SK-N-SH (cell line): ENCODE results near the gene SLC7A8. TPM values are rescaled to one million over a fixed set of nuclear protein-coding genes. Genes with fewer than 3 reads are reported as not detected.

ENCODE experiments used
- CTCF ChIA-PET: fragments of 300-600, 350-600 bp; formaldehyde crosslinking; extraction: SDS; loops from one replicate; lab custom pipeline; 2021; lab: Yijun Ruan, JAX
- POLR2A ChIA-PET: fragments of 350-600 bp; sonication (Branson Sonifier 250); formaldehyde crosslinking; extraction: SDS; loops from one replicate; lab custom pipeline; 2020; ENCODE audit warnings: antibody characterized with exemption, inconsistent platforms; lab: Yijun Ruan, JAX
- DNase-seq: peaks from one replicate; pipeline ENCODE4 v3.0.0; 2012
- H2AFZ ChIP-seq: fragments of 200-600 bp; sonication (generic); 2 replicates; pipeline ENCODE4 v1.8.1; 2016; ENCODE audit warnings: antibody characterized with exemption, mild to moderate bottlenecking, low read depth
- H3F3A ChIP-seq: fragments of 200-600 bp; sonication (generic); replicated peaks from 2 replicates; pipeline ENCODE3; 2016; ENCODE audit warnings: antibody characterized with exemption, mild to moderate bottlenecking; ENCODE audit not compliant: insufficient read depth
- H3K27ac ChIP-seq, 2 experiments: fragments of 200-500 bp in 1 of 2; fragments of 200-600 bp in 1 of 2; sonication (Bioruptor generic) in 1 of 2; sonication (generic), shearing (Covaris generic) in 1 of 2; 2 replicates each; pipeline versions ENCODE4 v1.5.1 to v1.6.1; 2014 to 2016; ENCODE audit warnings: low read depth in 2 of 2, inconsistent platforms in 1 of 2, low read length in 1 of 2, mild to moderate bottlenecking in 1 of 2, mixed read lengths in 1 of 2
- H3K27me3 ChIP-seq: fragments of 200-600 bp; sonication (generic), shearing (Covaris generic); 2 replicates; pipeline ENCODE4 v1.6.1; 2016; ENCODE audit warnings: mixed run types; ENCODE audit not compliant: insufficient read depth
- H3K36me3 ChIP-seq, 2 experiments: fragments of 200-500 bp in 1 of 2; fragments of 200-600 bp in 1 of 2; sonication (Bioruptor generic) in 1 of 2; sonication (generic) in 1 of 2; replicated peaks in 1 of 2; 2 replicates each; pipeline versions ENCODE3 to v1.5.1; 2014 to 2016; ENCODE audit warnings: low read length in 1 of 2, mild to moderate bottlenecking in 1 of 2; ENCODE audit not compliant: insufficient read depth in 2 of 2, control insufficient read depth in 1 of 2
- H3K4me1 ChIP-seq, 2 experiments: fragments of 200-500 bp in 1 of 2; fragments of 200-600 bp in 1 of 2; sonication (Bioruptor generic) in 1 of 2; sonication (generic), shearing (Covaris generic) in 1 of 2; 2 replicates each; pipeline versions ENCODE4 v1.5.1 to v1.6.1; 2014 to 2016; ENCODE audit warnings: low read depth in 1 of 2, low read length in 1 of 2, mixed run types in 1 of 2; ENCODE audit not compliant: insufficient read depth in 2 of 2, control insufficient read depth in 1 of 2
- H3K4me2 ChIP-seq: fragments of 200-600 bp; sonication (generic), shearing (Covaris generic); 2 replicates; pipeline ENCODE4 v1.6.1; 2017; ENCODE audit warnings: mixed run types
- H3K4me3 ChIP-seq, 2 experiments: fragments of 200-500 bp in 1 of 2; fragments of 200-600 bp in 1 of 2; sonication (Bioruptor generic) in 1 of 2; sonication (generic), shearing (Covaris generic) in 1 of 2; 2 replicates each; pipeline versions ENCODE4 v1.5.1 to v1.8.1; 2014 to 2016; ENCODE audit warnings: low read depth in 2 of 2, inconsistent platforms in 1 of 2, low read length in 1 of 2, mild to moderate bottlenecking in 1 of 2, mixed read lengths in 1 of 2, moderate library complexity in 1 of 2
- H3K79me2 ChIP-seq: fragments of 200-600 bp; sonication (generic); 2 replicates; pipeline ENCODE4 v1.8.1; 2017; ENCODE audit warnings: mild to moderate bottlenecking; ENCODE audit not compliant: insufficient read depth
- H3K9ac ChIP-seq: fragments of 200-600 bp; sonication (generic); 2 replicates; pipeline ENCODE4 v1.6.1; 2017; ENCODE audit warnings: mixed run types
- H3K9me2 ChIP-seq: fragments of 200-600 bp; sonication (generic); 2 replicates; pipeline ENCODE4 v1.6.1; 2017; ENCODE audit warnings: mixed run types
- H3K9me3 ChIP-seq: fragments of 200-600 bp; sonication (generic); 2 replicates; pipeline ENCODE4 v1.6.1; 2017; ENCODE audit warnings: mixed run types, mild to moderate bottlenecking, moderate library complexity
- H4K20me1 ChIP-seq: fragments of 200-600 bp; sonication (generic); 2 replicates; pipeline ENCODE4 v1.6.1; 2017; ENCODE audit warnings: mild to moderate bottlenecking, mixed run types; ENCODE audit not compliant: insufficient read depth
- ELF1 ChIP-seq: IDR thresholded peaks from 2 replicates; pipeline ENCODE4 v1.4.0; 2012
- FOSL2 ChIP-seq: IDR thresholded peaks from 2 replicates; pipeline ENCODE4 v1.4.0; 2012; ENCODE audit warnings: low read depth, mild to moderate bottlenecking, moderate library complexity, borderline replicate concordance
- MAX ChIP-seq: IDR thresholded peaks from 2 replicates; pipeline ENCODE4 v1.4.0; 2012; ENCODE audit warnings: low read depth
- MEF2A ChIP-seq: IDR thresholded peaks from 2 replicates; pipeline ENCODE4 v1.4.0; 2012; ENCODE audit warnings: low read depth, borderline replicate concordance
- MXI1 ChIP-seq: IDR thresholded peaks from 2 replicates; pipeline ENCODE4 v1.6.1; 2012; ENCODE audit warnings: mild to moderate bottlenecking, low read depth, low read length, improper control_type of control experiment
- NRF1 ChIP-seq: IDR thresholded peaks from 2 replicates; pipeline ENCODE4 v1.6.1; 2012; ENCODE audit warnings: low read depth, mild to moderate bottlenecking, low read length
- SIN3A ChIP-seq: IDR thresholded peaks from 2 replicates; pipeline ENCODE4 v1.6.1; 2012; ENCODE audit warnings: low read depth, mild to moderate bottlenecking, low read length, moderate library complexity, borderline replicate concordance
- SMC3 ChIP-seq: IDR thresholded peaks from 2 replicates; pipeline ENCODE4 v1.6.1; 2012; ENCODE audit warnings: low read depth, low read length, improper control_type of control experiment
- USF2 ChIP-seq: fragments of 150-350 bp; IDR thresholded peaks from 2 replicates; pipeline ENCODE4 v1.6.1; 2017; ENCODE audit warnings: antibody characterized with exemption, low read length, low read depth, borderline replicate concordance
- WGBS: methylation state at CpG from one replicate; pipeline ENCODE4 v1.1.6; 2017; ENCODE audit warnings: low lambda C conversion rate; 5-methylcytosine and 5-hydroxymethylcytosine counted together
- polyA plus RNA-seq, 3 experiments: library from polyadenylated mRNA; depleted of rRNA; stranded (reverse); fragments of >200 nt; gene quantifications; 2 replicates each; pipeline ENCODE4 v1.2.3, GENCODE V29; 2012
- TF ChIP-seq, protein P1 (sequence below): fragments of 200-600 bp; sonication (generic); IDR thresholded peaks from 2 replicates; pipeline ENCODE4 v1.6.1; 2017; ENCODE audit warnings: antibody characterized with exemption, mild to moderate bottlenecking, moderate library complexity

The SLC7A8 gene
- polyA plus RNA-seq, 1 of the 3 experiments (the other 2 are of a cell fraction), result 1.4 TPM

- TF ChIP-seq MXI1, result no peak
- no peak for TF ChIP-seq SIN3A
- no peak for TF ChIP-seq FOSL2
- TF ChIP-seq, protein P1, sequence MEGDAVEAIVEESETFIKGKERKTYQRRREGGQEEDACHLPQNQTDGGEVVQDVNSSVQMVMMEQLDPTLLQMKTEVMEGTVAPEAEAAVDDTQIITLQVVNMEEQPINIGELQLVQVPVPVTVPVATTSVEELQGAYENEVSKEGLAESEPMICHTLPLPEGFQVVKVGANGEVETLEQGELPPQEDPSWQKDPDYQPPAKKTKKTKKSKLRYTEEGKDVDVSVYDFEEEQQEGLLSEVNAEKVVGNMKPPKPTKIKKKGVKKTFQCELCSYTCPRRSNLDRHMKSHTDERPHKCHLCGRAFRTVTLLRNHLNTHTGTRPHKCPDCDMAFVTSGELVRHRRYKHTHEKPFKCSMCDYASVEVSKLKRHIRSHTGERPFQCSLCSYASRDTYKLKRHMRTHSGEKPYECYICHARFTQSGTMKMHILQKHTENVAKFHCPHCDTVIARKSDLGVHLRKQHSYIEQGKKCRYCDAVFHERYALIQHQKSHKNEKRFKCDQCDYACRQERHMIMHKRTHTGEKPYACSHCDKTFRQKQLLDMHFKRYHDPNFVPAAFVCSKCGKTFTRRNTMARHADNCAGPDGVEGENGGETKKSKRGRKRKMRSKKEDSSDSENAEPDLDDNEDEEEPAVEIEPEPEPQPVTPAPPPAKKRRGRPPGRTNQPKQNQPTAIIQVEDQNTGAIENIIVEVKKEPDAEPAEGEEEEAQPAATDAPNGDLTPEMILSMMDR, result no peak
- TF ChIP-seq MAX, result no peak
- TF ChIP-seq USF2, result no peak
- no peak for TF ChIP-seq MEF2A
These were observed 895 bp downstream of the SLC7A8 start (continued) for GRCh38 chr14:23182372-23183157.

- H3K79me2 ChIP-seq, result no peaks in the 10 kb centered on the region
- H3K4me2 ChIP-seq, result peak overlapping the region; percentile 83
- peaks cover 0 to 2% of the 10 kb centered on the region in 2 experiments; a peak in 1 of 4 replicates for H3K4me1 ChIP-seq
- no peak overlapping the region for H2AFZ ChIP-seq
- no peak for DNase-seq
- peaks cover 30% of the 10 kb centered on the region for H3K27me3 ChIP-seq
- no peak overlapping the region for H3K9ac ChIP-seq
- H3K9me3 ChIP-seq, result no peaks in the 10 kb centered on the region
- no peaks in the 10 kb centered on the region for H4K20me1 ChIP-seq
- 12% methylated on average over 4 of the region's 4 CpGs for WGBS
- CTCF ChIA-PET, result interaction anchor here (0.8 to 16.8 kb wide), 7 partner anchors 10 to 113 kb away, joined by 3 to 495 read pairs (median 4); partner anchors contain the start of gene CEBPE
- H3K4me3 ChIP-seq, result peak overlapping the region in 1 of 2 experiments; percentile 61; a peak in 2 of 4 replicates
- TF ChIP-seq ELF1 (no peak), NRF1 (no peak)
- H3K9me2 ChIP-seq, result no peaks in the 10 kb centered on the region
- no peak overlapping the region for H3K27ac ChIP-seq
- POLR2A ChIA-PET, result interaction anchor here (0.6 kb wide), 1 partner anchor 14 kb away, joined by 3 read pairs; no protein-coding TSS in a partner anchor
- H3F3A ChIP-seq, result no peaks in the 10 kb centered on the region
- no peaks in the 10 kb centered on the region for H3K36me3 ChIP-seq
These were observed 1.5 kb downstream of the SLC7A8 start for GRCh38 chr14:23181946-23182345.

- H3K9me2 ChIP-seq, result no peaks in the 10 kb centered on the region
- H2AFZ ChIP-seq, result no peak overlapping the region
- no peak overlapping the region for H3K27ac ChIP-seq
- ChIA-PET CTCF (interaction anchor here (0.8 to 16.8 kb wide), 7 partner anchors 9 to 113 kb away, joined by 3 to 495 read pairs (median 4); partner anchors contain the start of gene CEBPE), POLR2A (interaction anchor here (0.6 kb wide), 1 partner anchor 14 kb away, joined by 3 read pairs; no protein-coding TSS in a partner anchor)
- TF ChIP-seq SMC3, result no peak
- peaks cover 0 to 2% of the 10 kb centered on the region in 2 experiments; a peak in 1 of 4 replicates for H3K4me1 ChIP-seq
- no peaks in the 10 kb centered on the region for H3K36me3 ChIP-seq
- H3K79me2 ChIP-seq, result no peaks in the 10 kb centered on the region
- DNase-seq, result no peak
- H3K9ac ChIP-seq, result no peak overlapping the region
- peaks cover 30% of the 10 kb centered on the region for H3K27me3 ChIP-seq
- H3F3A ChIP-seq, result no peaks in the 10 kb centered on the region
- peak overlapping the region; percentile 83; the same call in 1 of the 2 replicates for H3K4me2 ChIP-seq
- no peaks in the 10 kb centered on the region for H3K9me3 ChIP-seq
- H4K20me1 ChIP-seq, result no peaks in the 10 kb centered on the region
- no peak overlapping the region; a peak in 1 of 4 replicates for H3K4me3 ChIP-seq
- 16% methylated on average over 3 of the region's 3 CpGs for WGBS
These were observed 2.0 kb downstream of the SLC7A8 start for GRCh38 chr14:23181453-23181852.
